Non-pigmented ciliary epithelial cell (primary cell): ENCODE measurements around the gene DNAH14.
"Not testable (repeated sequence)": the region's sequence is repeated elsewhere in the genome, so short reads cannot be mapped to it uniquely, and the experiment has no call there.

Experiments used
- DNase-seq: peaks from one replicate; pipeline ENCODE4 v3.0.0-alpha.2; 2010; ENCODE audit warnings: low read depth

Gene DNAH14

DNA sequence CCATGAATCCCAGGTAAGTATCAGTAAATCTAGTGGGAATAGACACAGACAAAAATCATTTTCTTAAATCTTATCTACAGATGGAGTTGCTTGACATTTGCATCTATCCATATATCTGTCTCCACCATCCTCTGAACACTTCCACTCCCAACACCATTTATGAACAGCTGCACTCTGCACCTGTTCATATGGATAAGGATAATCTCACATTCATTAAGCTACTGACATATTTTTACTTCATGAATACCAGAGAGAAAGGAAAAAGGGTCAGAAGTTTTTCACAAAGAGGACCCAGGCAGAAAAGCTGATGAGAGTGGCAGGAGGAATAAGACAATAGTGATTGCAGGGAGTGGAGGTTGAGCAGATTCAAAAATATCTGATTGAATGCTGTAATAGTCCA is 222.6 kb downstream of the DNAH14 start:
- no peak for DNase-seq

GRCh38 chr1:225155555-225155954 is 226.1 kb downstream of the DNAH14 start:
- DNase-seq, result no peak

DNA sequence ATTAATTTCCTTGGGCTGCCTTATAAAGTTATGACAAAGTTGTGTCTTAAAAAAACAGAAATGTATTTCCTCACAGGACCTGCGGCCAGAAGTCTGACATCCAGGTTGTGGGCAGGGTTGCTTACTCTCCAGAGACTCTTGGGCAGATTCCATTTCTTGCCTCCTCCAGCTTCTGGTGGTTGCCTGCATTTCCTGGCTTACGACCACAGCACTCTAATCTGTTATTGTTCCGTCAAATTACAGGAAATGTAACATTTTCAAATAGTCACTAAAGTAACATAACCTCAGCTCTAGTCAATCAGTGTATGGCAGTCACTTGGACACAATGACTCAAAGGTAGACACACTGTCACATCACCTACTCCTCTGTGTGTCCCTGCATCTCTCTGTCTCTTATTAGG is 226.8 kb downstream of the DNAH14 start:
- peak; percentile 17 for DNase-seq

DNA sequence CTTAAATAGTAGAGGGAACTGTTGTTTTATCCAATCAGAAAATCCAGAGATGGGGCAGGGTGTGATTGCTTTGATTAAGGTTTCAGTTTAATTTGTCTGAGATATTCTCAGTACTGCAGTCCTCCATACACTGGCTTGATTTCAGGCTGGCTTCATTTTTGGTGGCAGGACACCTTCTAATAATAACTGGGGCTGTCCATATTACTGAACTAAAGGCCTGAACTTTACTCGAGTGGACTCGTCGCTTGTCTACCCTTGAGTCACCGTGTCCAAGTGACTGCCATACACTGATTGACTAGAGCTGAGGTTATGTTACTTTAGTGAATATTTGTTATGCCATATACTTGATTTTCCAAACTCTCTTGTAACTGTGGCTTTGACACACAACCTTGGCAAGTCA is 228.8 kb downstream of the DNAH14 start:
- DNase-seq, result no peak

DNA sequence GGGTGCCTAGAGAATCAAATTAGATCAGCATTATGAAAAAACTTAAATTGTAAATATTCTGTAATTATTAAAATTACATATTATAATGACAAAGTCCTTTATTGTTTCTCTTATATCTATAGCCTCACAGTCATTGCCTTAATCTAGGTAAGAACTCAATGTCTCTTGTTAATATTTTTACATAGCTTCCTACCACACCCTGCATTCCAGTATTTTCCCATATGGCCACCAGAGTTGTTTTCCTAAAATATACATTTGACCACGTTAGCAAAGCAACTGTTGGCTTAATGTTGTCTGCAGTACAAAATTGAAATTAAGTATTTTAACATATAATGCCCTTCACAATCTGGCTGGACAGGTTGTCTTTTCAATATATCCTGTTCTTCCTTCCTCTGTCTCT is 230.3 kb downstream of the DNAH14 start:
- DNase-seq, result no peak

DNA sequence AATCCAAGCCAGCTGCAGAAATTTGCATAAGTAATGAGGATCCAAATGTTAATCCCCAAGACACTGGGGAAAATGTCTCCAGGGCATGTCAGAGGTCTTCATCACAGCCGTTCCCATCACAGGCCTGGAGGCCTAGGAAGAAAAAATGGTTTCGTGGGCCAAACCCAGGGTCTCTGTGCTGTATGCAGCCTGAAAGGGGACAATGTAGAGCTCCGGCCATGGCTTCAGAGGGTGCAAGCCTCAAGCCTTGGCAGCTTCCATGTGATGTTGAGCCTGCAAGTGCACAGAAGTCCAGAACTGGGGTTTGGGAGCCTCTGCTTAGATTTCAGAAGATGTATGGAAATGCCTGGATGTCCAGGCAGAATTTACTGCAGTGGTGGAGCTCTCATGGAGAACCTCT is 247.9 kb downstream of the DNAH14 start:
- not testable (repeated sequence) for DNase-seq

GRCh38 chr1:225179686-225180085 is 250.2 kb downstream of the DNAH14 start:
- no peak for DNase-seq

- DNase-seq, result no peak
Measured at GRCh38 chr1:225182716-225183115, 253.2 kb downstream of the DNAH14 start.

- no peak for DNase-seq
Measured at GRCh38 chr1:225191199-225191753, 261.8 kb downstream of the DNAH14 start.

DNA sequence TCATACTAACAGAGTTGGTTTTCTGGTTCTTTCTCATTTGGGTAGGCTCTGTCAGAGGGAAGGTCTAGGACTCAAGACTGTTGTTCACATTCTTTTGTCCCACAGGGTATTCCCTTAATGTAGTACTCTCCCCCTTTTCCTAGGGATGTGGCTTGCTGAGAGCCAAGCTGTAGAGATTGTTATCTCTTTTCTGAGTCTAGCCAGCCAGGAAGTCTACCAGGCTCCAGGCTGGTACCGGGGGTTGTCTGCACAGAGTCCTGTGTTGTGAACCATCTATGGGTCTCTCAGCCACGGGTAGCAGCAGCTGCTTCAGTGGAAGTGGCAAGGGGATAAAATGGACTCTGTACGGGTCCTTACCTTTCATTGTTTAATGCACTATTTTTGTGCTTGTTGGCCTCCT is 272.0 kb downstream of the DNAH14 start:
- DNase-seq, result no peak

GRCh38 chr1:225207791-225208190 is 278.3 kb downstream of the DNAH14 start:
- no peak for DNase-seq

- no peak for DNase-seq
Measured at GRCh38 chr1:225209153-225209552, 279.7 kb downstream of the DNAH14 start.

- not testable (repeated sequence) for DNase-seq
Measured at GRCh38 chr1:225210180-225210579, 280.7 kb downstream of the DNAH14 start.

DNA sequence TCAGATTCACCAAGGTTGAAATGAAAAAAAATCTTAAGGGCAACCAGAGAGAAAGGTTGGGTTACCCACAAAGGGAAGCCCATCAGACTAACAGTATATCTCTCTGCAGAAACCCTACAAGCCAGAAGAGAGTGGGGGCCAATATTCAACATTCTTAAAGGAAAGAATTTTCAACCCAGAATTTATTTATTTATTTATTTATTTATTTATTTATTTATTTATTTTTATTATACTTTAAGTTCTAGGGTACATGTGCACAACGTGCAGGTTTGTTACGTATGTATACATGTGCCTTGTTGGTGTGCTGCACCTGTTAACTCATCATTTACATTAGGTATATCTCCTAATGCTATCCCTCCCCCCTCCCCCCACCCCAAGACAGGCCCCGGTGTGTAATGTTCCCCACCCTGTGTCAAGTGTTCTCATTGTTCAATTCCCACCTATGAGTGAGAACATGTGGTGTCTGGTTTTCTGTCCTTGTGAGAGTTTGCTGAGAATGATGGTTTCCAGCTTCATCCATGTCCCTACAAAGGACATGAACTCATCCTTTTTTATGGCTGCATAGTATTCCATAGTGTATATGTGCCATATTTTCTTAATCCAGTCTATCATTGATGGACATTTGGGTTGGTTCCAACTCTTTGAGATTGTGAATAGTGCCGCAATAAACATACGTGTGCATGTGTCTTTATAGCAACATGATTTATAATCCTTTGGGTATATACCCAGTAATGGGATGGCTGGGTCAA is 282.4 kb downstream of the DNAH14 start:
- not testable (repeated sequence) for DNase-seq

DNA sequence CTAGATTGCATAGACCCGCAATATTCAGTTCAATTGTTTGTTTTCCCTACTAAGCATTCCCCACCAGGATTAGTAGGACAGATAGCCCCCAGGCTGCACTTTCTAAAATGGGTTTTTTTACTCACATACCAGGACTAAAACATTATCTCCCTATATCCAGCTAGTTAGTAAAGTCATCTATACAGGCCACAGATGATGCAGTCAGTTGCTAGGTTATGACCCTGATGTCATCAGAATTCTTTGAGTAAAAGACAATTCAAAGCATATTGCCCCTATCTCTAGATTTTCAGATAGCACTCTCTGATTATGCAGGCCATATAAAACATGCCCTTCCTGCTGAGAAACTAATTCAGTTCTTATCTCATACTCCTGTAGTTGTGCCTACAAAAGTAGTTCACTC is 294.8 kb downstream of the DNAH14 start:
- DNase-seq, result no peak

DNA sequence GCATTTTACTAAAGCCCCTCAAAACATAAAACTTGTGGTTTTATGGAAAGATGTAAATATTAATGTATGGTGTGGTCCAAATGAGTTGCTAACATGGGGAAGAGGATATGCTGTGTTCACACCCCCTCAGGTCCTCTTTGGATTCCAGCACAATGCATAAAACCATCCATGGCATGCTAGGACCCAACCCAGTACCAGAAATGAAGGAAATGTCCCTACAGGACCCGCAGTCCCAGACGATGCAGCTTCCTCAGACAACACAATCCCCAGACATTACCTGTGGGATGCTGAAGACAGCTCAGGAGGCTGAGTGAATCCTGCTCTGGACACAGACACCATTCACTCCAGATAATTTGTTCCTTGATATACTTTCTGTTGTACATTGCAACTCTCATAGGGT is 296.2 kb downstream of the DNAH14 start:
- no peak for DNase-seq

DNA sequence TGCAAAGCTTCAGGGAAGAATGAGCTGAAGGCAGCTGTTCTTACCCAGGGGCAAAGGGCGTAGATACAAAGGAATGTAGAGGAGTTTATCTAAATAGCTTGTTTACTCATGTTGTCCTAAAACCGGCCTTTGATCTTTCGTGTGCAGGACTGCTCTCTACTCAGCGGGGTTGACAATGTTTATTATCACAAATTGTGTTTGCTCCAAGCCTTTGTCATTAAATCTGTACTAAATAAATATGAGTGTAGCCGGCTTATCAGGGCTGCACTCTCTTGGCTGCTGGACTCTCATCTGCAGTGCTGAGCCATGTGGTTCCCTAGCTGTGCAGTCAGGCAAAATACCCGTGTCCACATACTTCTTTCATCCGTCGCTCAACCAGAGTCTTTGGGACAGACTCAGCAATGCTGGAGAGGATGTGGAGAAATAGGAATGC is 299.4 kb downstream of the DNAH14 start:
- DNase-seq, result no peak

DNA sequence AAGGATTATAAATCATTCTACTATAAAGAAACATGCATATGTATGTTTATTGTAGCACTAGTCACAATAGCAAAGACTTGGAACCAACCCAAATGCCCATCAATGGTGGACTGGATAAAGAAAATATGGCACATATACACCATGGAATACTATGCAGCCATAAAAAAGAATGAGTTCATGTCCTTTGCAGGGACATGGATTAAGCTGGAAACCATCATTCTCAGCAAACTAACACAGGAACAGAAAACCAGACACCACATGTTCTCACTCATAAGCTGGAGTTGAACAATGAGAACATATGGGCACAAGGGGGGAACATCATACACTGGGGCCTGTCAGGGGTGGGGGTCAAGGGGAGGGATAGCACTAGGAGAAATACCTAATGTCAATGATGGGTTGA is 300.0 kb downstream of the DNAH14 start:
- DNase-seq, result not testable (repeated sequence)

- no peak for DNase-seq
Measured at GRCh38 chr1:225230483-225230882, 301.0 kb downstream of the DNAH14 start.

GRCh38 chr1:225232930-225233329 is 303.5 kb downstream of the DNAH14 start:
- not testable (repeated sequence) for DNase-seq

DNA sequence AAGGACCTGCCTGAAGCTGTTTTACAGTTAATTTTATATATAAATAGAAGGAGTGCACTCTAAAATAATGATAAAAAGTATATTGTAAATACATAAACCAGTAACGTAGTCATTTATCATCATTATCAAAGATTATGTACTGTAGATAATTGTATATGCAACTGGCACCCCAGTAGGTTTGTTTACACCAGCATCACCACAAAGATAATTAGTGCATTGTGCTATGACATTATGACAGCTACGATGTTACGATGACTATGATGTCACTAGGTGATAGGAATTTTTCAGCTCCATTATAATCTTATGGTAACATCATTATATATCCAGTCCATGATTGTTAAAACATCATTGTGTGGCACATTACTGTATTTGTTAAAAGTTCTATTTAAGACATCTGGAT is 313.1 kb downstream of the DNAH14 start:
- DNase-seq, result no peak

- no peak for DNase-seq
Measured at GRCh38 chr1:225250432-225250831, 321.0 kb downstream of the DNAH14 start.

- DNase-seq, result no peak
Measured at GRCh38 chr1:225253173-225253572, 323.7 kb downstream of the DNAH14 start.

GRCh38 chr1:225253784-225254183 is 324.3 kb downstream of the DNAH14 start:
- DNase-seq, result peak; percentile 32
